Hepatocyte (in vitro differentiated cells): ENCODE measurements around the gene RNF11. TPM values are rescaled to one million over a fixed set of nuclear protein-coding genes. Genes with fewer than 3 reads are reported as not detected.

Experiments used
- DNase-seq: peaks from one replicate; pipeline ENCODE4 v3.0.0-alpha.2; 2016; ENCODE audit warnings: low spot score
- H2AFZ ChIP-seq: fragments of 200-600 bp; sonication (generic); 2 replicates; pipeline ENCODE4 v1.6.0; 2016; ENCODE audit warnings: antibody characterized with exemption, mild to moderate bottlenecking
- H3K27ac ChIP-seq: fragments of 200-600 bp; sonication (generic); 2 replicates; pipeline ENCODE4 v1.5.1; 2016; ENCODE audit warnings: mild to moderate bottlenecking
- H3K27me3 ChIP-seq: fragments of 200-600 bp; sonication (generic); 2 replicates; pipeline ENCODE4 v1.6.1; 2016
- H3K36me3 ChIP-seq: fragments of 200-600 bp; sonication (generic); replicated peaks from 2 replicates; pipeline ENCODE4 v1.5.1; 2016; ENCODE audit warnings: low read depth; ENCODE audit not compliant: insufficient read depth
- H3K4me1 ChIP-seq: fragments of 200-600 bp; sonication (generic); 2 replicates; pipeline ENCODE4 v1.5.1; 2016; ENCODE audit warnings: mild to moderate bottlenecking, moderate library complexity; ENCODE audit not compliant: insufficient read depth
- H3K4me2 ChIP-seq: fragments of 200-600 bp; sonication (generic); 2 replicates; pipeline ENCODE4 v1.6.0; 2016
- H3K4me3 ChIP-seq: fragments of 200-600 bp; sonication (generic); 2 replicates; pipeline ENCODE4 v1.5.1; 2016; ENCODE audit warnings: mild to moderate bottlenecking
- H3K79me2 ChIP-seq: fragments of 200-600 bp; sonication (generic); 2 replicates; pipeline ENCODE4 v1.6.0; 2017; ENCODE audit warnings: mild to moderate bottlenecking
- H3K9me2 ChIP-seq: fragments of 200-600 bp; sonication (generic); replicated peaks from 2 replicates; pipeline ENCODE4 v1.6.0; 2017; ENCODE audit warnings: mild to moderate bottlenecking; ENCODE audit not compliant: insufficient read depth
- H3K9me3 ChIP-seq: fragments of 200-600 bp; sonication (generic); 2 replicates; pipeline ENCODE4 v1.5.1; 2016; ENCODE audit warnings: low read depth, mild to moderate bottlenecking
- H4K20me1 ChIP-seq: fragments of 200-600 bp; sonication (generic); 2 replicates; pipeline ENCODE4 v1.6.0; 2016; ENCODE audit warnings: mild to moderate bottlenecking; ENCODE audit not compliant: insufficient read depth, poor library complexity, severe bottlenecking
- CTCF ChIP-seq: fragments of 200-600 bp; sonication (generic); IDR thresholded peaks from 2 replicates; pipeline ENCODE4 v1.5.1; 2016; ENCODE audit warnings: antibody characterized with exemption, mild to moderate bottlenecking; ENCODE audit not compliant: poor library complexity
- EZH2 ChIP-seq: fragments of 200-600 bp; sonication (generic); IDR thresholded peaks from 2 replicates; pipeline ENCODE4 v1.6.1; 2016; ENCODE audit warnings: antibody characterized with exemption, mild to moderate bottlenecking, borderline replicate concordance
- EZH2phosphoT487 ChIP-seq: fragments of 200-600 bp; sonication (generic); IDR thresholded peaks from one replicate; pipeline ENCODE4 v1.6.1; 2018; ENCODE audit warnings: antibody characterized with exemption, mild to moderate bottlenecking, low read depth, moderate library complexity; ENCODE audit not compliant: unreplicated experiment, severe bottlenecking
- WGBS: methylation state at CpG from one replicate; pipeline ENCODE4 v1.1.6; 2016; ENCODE audit warnings: low lambda C conversion rate; ENCODE audit errors: missing lambda C conversion rate; 5-methylcytosine and 5-hydroxymethylcytosine counted together
- polyA plus RNA-seq: library from polyadenylated mRNA; unstranded; fragments of >200 nt; fragmentation: Nextera tagmentation; extraction: Ambion mirVana; gene quantifications from 2 replicates; pipeline ENCODE4 v1.2.1, GENCODE V29; 2016
- total RNA-seq: library from RNA; depleted of rRNA; stranded (reverse); fragments of >200 nt; gene quantifications from 2 replicates; pipeline ENCODE4 v1.2.3, GENCODE V29; 2014

RNF11 gene
- total and polyA plus RNA-seq, 2 experiments from 2014 or later = 55.9 to 99.8 TPM

- peak overlapping the region; percentile 99 for H3K4me3 ChIP-seq
- H3K4me1 ChIP-seq = peaks cover 31% of the 10 kb centered on the region
- peak; percentile 30 for DNase-seq
- H3K27ac ChIP-seq = peak overlapping the region; percentile 100
- peaks cover 73% of the 10 kb centered on the region for H3K79me2 ChIP-seq
- no peaks in the 10 kb centered on the region for H3K9me2 ChIP-seq
- H4K20me1 ChIP-seq = peaks cover 60% of the 10 kb centered on the region
- peak overlapping the region; percentile 91 for H3K4me2 ChIP-seq
- no peaks in the 10 kb centered on the region for H3K9me3 ChIP-seq
- 8% methylated on average over 7 of the region's 7 CpGs for WGBS
- TF ChIP-seq CTCF (no peak), EZH2phosphoT487 (no peak), EZH2 (no peak)
- H2AFZ ChIP-seq = no peak overlapping the region
- no peaks in the 10 kb centered on the region for H3K36me3 ChIP-seq
- no peaks in the 10 kb centered on the region for H3K27me3 ChIP-seq
Observed at GRCh38 chr1:51238034-51238403, 1.9 kb downstream of the RNF11 start.

GRCh38 chr1:51240084-51240483 is 4.0 kb downstream of the RNF11 start:
- H3K36me3 ChIP-seq = no peaks in the 10 kb centered on the region
- H3K27ac ChIP-seq = no peak overlapping the region
- H3K9me2 ChIP-seq = no peaks in the 10 kb centered on the region
- TF ChIP-seq CTCF (no peak), EZH2 (no peak), EZH2phosphoT487 (no peak)
- no peaks in the 10 kb centered on the region for H3K9me3 ChIP-seq
- no peak overlapping the region for H3K4me3 ChIP-seq
- H3K79me2 ChIP-seq = peaks cover 93% of the 10 kb centered on the region
- 83% methylated on average over 2 of the region's 2 CpGs for WGBS
- no peak overlapping the region for H2AFZ ChIP-seq
- DNase-seq = peak; percentile 18
- no peaks in the 10 kb centered on the region for H3K27me3 ChIP-seq
- H4K20me1 ChIP-seq = peaks cover 80% of the 10 kb centered on the region
- H3K4me2 ChIP-seq = peak overlapping the region; percentile 91
- H3K4me1 ChIP-seq = peaks cover 27% of the 10 kb centered on the region

GRCh38 chr1:51241119-51241518 is 5.0 kb downstream of the RNF11 start:
- WGBS = 86% methylated on average over 1 of the region's 1 CpG
- Histone ChIP-seq H3K36me3 (no peaks in the 10 kb centered on the region), H3K9me3 (no peaks in the 10 kb centered on the region), H3K79me2 (peaks cover 99% of the 10 kb centered on the region), H2AFZ (no peak overlapping the region), H3K4me1 (peaks cover 22% of the 10 kb centered on the region), H3K27me3 (no peaks in the 10 kb centered on the region), H3K4me3 (no peak overlapping the region), H3K9me2 (no peaks in the 10 kb centered on the region), H3K4me2 (peak overlapping the region; percentile 91), H3K27ac (no peak overlapping the region), H4K20me1 (peaks cover 91% of the 10 kb centered on the region)
- TF ChIP-seq EZH2phosphoT487 (no peak), EZH2 (no peak), CTCF (no peak)
- no peak for DNase-seq

DNA sequence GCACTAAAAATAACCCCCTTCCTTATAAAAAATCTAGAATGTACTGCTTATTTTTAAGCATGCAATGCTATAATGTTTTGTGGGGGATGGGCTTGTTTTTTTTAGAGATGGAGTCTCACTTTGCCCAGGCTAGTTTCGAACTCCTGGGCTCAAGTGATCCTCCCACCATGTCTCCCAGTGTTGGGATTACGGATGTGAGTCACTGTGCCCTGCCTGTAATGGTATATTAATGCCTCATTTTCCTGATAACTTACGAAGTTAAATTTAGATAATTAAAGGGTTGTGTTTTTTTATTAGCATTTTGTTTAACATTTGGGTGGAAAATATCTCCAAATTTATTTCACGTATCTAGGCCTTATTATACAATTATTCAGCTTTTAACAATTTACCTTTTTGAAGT is 6.5 kb downstream of the RNF11 start:
- Histone ChIP-seq H2AFZ (no peak overlapping the region), H3K9me3 (no peaks in the 10 kb centered on the region), H3K4me2 (no peak overlapping the region), H3K27me3 (no peaks in the 10 kb centered on the region), H4K20me1 (peaks cover 99% of the 10 kb centered on the region), H3K4me3 (no peak overlapping the region), H3K4me1 (peaks cover 22% of the 10 kb centered on the region), H3K9me2 (no peaks in the 10 kb centered on the region), H3K79me2 (peaks cover 100% of the 10 kb centered on the region), H3K27ac (no peak overlapping the region), H3K36me3 (no peaks in the 10 kb centered on the region)
- WGBS = 88% methylated on average over 4 of the region's 4 CpGs
- no peak for DNase-seq
- no peak for TF ChIP-seq CTCF
- no peak for TF ChIP-seq EZH2phosphoT487
- TF ChIP-seq EZH2 = no peak
